Activated CD4-positive, alpha-beta T cell treated with anti-CD3 and anti-CD28 coated beads, Interleukin-2, amount 50 U/mL, for 16 hours (primary cell): ENCODE data around the gene SSC4D.
A peak's percentile ranks its signal among the peaks of the same experiment; 100 is the strongest.

ENCODE experiments used
- DNase-seq: peaks from one replicate; pipeline ENCODE4 v3.0.0-alpha.2; 2020

SSC4D gene

GRCh38 chr7:76351372-76351771 lies 58.1 kb downstream of the SSC4D start:
- DNase-seq, result no peak

GRCh38 chr7:76349313-76349885 lies 60.1 kb downstream of the SSC4D start:
- no peak for DNase-seq

GRCh38 chr7:76347710-76348109 lies 61.8 kb downstream of the SSC4D start:
- DNase-seq, result no peak

- no peak for DNase-seq
Measured at GRCh38 chr7:76346778-76347177, 62.7 kb downstream of the SSC4D start.

- DNase-seq, result no peak
Measured at GRCh38 chr7:76346097-76346496, 63.4 kb downstream of the SSC4D start.

- DNase-seq, result no peak
Measured at GRCh38 chr7:76343931-76344321, 65.6 kb downstream of the SSC4D start.

- peak; percentile 57 for DNase-seq
Measured at GRCh38 chr7:76343294-76343930, 66.1 kb downstream of the SSC4D start.

- DNase-seq, result no peak
Measured at GRCh38 chr7:76342222-76342621, 67.3 kb downstream of the SSC4D start.

GRCh38 chr7:76340617-76341131 lies 68.8 kb downstream of the SSC4D start:
- no peak for DNase-seq
